ENCODE measurements around the gene PIAS1.
"Not testable (repeated sequence)": the region's sequence is repeated elsewhere in the genome, so short reads cannot be mapped to it uniquely, and the experiment has no call there.

The PIAS1 gene

GRCh38 chr15:68207176-68207935, 153.2 kb downstream of the PIAS1 start:
- no CpG with 5 or more reads among the region's 12 CpGs for WGBS (ENCODE audit: insufficient coverage, insufficient read length)
- Histone ChIP-seq H3K4me3 (ENCODE audit: low read length) (no peak overlapping the region), H3K27me3 (ENCODE audit: control insufficient read depth, insufficient read depth, low read length) (no peaks in the 10 kb centered on the region), H3K36me3 (ENCODE audit: control insufficient read depth, insufficient read depth, low read length) (no peaks in the 10 kb centered on the region; the same call in 1 of the 2 replicates), H3K9me3 (ENCODE audit: control insufficient read depth, insufficient read depth, low read length) (no peaks in the 10 kb centered on the region), H3K4me1 (ENCODE audit: control insufficient read depth, insufficient read depth, low read length) (peaks cover 16% of the 10 kb centered on the region), H3K27ac (ENCODE audit: low read length) (no peak overlapping the region)
- DNase-seq (ENCODE audit: low read depth, low spot score), result no peak

DNA sequence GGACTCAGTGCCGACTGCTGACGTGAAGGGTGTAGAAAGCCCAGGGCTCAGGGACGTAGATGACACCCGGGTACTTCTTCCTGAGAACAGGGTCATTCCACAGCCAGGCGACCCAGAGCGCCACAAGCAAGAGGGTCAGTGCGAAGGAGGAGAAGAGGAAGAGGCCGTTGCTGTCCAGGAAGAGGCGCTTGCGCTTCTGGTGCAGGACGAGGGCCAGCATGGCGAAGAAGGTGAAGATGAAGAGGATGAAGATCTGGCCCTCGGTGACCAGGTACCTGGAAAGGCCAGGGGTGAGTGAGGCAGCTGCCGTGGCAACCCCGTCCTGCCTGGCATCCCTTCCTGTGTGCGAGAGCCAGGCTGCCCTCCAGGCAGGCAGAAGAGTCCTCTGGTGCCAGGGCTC, 154.0 kb downstream of the PIAS1 start:
- H3K9me3 ChIP-seq (ENCODE audit: control insufficient read depth, insufficient read depth, low read length), result no peaks in the 10 kb centered on the region
- H3K27ac ChIP-seq (ENCODE audit: low read length), result no peak overlapping the region
- WGBS (ENCODE audit: insufficient coverage, insufficient read length), result no CpG with 5 or more reads among the region's 16 CpGs
- no peaks in the 10 kb centered on the region for H3K27me3 ChIP-seq (ENCODE audit: control insufficient read depth, insufficient read depth, low read length)
- H3K4me3 ChIP-seq (ENCODE audit: low read length), result no peak overlapping the region
- H3K4me1 ChIP-seq (ENCODE audit: control insufficient read depth, insufficient read depth, low read length), result peaks cover 16% of the 10 kb centered on the region
- DNase-seq (ENCODE audit: low read depth, low spot score), result no peak
- no peaks in the 10 kb centered on the region; the same call in 1 of the 2 replicates for H3K36me3 ChIP-seq (ENCODE audit: control insufficient read depth, insufficient read depth, low read length)

DNA sequence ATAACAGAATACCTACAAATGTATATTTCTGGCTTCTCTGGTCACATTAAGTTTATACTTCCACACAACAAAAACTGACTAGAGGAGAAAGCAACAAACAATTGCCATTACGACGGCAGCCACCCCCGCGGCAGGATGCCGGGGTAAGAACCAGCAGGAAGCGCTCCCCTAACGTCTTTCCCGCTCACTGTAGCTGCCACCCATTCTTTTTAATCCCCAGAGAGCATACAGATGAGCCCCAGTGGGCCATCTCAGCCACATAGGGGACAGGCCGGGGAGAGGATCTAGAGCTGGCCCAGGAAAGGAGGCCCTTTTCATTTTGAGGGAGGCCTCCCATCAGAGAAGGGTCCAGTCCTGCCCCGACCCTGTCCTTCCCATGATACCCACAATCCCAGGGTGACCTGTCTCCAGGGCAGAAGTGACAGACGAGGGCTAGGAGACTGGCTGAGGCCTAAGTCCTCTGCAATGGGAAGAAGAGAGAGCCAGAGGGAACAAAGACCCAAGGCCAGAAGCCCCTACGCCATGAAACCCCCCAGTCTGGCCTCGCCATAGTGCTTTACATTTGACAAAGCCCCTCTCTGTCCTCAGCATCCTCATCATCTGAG, 154.6 kb downstream of the PIAS1 start:
- Histone ChIP-seq H3K36me3 (ENCODE audit: control insufficient read depth, insufficient read depth, low read length) (peaks cover 1% of the 10 kb centered on the region), H3K4me1 (ENCODE audit: control insufficient read depth, insufficient read depth, low read length) (peaks cover 16% of the 10 kb centered on the region), H3K4me3 (ENCODE audit: low read length) (no peak overlapping the region), H3K9me3 (ENCODE audit: control insufficient read depth, insufficient read depth, low read length) (no peaks in the 10 kb centered on the region), H3K27me3 (ENCODE audit: control insufficient read depth, insufficient read depth, low read length) (no peaks in the 10 kb centered on the region), H3K27ac (ENCODE audit: low read length) (no peak overlapping the region)
- no CpG with 5 or more reads among the region's 13 CpGs for WGBS (ENCODE audit: insufficient coverage, insufficient read length)
- DNase-seq (ENCODE audit: low read depth, low spot score), result no peak

DNA sequence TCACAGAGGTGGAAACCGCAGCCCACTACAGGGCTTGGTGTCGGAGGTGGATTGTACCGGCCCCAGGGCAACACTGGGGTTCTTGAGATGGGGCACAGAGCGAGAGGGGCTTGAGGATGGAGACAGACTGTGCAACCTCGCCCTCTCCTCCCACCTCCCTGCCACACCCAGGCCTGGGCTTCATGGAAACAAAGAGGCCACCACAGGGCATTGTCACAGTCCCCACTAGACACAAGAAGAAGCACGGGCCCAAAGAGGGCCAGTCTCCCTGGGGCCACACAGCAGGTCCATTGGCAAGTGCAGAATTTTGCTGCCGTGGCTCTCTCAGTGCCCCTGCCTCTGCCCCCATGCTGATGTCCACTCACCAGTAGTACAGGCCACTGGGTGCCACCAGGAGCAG, 155.2 kb downstream of the PIAS1 start:
- no CpG with 5 or more reads among the region's 7 CpGs for WGBS (ENCODE audit: insufficient coverage, insufficient read length)
- Histone ChIP-seq H3K9me3 (ENCODE audit: control insufficient read depth, insufficient read depth, low read length) (no peaks in the 10 kb centered on the region), H3K27ac (ENCODE audit: low read length) (no peak overlapping the region), H3K4me3 (ENCODE audit: low read length) (no peak overlapping the region), H3K36me3 (ENCODE audit: control insufficient read depth, insufficient read depth, low read length) (peaks cover 2% of the 10 kb centered on the region), H3K4me1 (ENCODE audit: control insufficient read depth, insufficient read depth, low read length) (peaks cover 16% of the 10 kb centered on the region), H3K27me3 (ENCODE audit: control insufficient read depth, insufficient read depth, low read length) (no peaks in the 10 kb centered on the region)
- no peak for DNase-seq (ENCODE audit: low read depth, low spot score)

GRCh38 chr15:68209735-68210408, 155.8 kb downstream of the PIAS1 start:
- WGBS (ENCODE audit: insufficient coverage, insufficient read length), result no CpG with 5 or more reads among the region's 13 CpGs
- Histone ChIP-seq H3K4me3 (ENCODE audit: low read length) (no peak overlapping the region), H3K4me1 (ENCODE audit: control insufficient read depth, insufficient read depth, low read length) (peaks cover 16% of the 10 kb centered on the region)

GRCh38 chr15:68210409-68210756, 156.3 kb downstream of the PIAS1 start:
- Histone ChIP-seq H3K9me3 (ENCODE audit: control insufficient read depth, insufficient read depth, low read length) (no peaks in the 10 kb centered on the region), H3K36me3 (ENCODE audit: control insufficient read depth, insufficient read depth, low read length) (peaks cover 2% of the 10 kb centered on the region), H3K4me1 (ENCODE audit: control insufficient read depth, insufficient read depth, low read length) (peaks cover 14% of the 10 kb centered on the region), H3K4me3 (ENCODE audit: low read length) (no peak overlapping the region), H3K27me3 (ENCODE audit: control insufficient read depth, insufficient read depth, low read length) (no peaks in the 10 kb centered on the region), H3K27ac (ENCODE audit: low read length) (no peak overlapping the region)
- DNase-seq (ENCODE audit: low read depth, low spot score), result no peak
- WGBS (ENCODE audit: insufficient coverage, insufficient read length), result no CpG with 5 or more reads among the region's 9 CpGs

More at GRCh38 chr15:68209735-68210408, 155.8 kb downstream of the PIAS1 start:
- peaks cover 2% of the 10 kb centered on the region for H3K36me3 ChIP-seq (ENCODE audit: control insufficient read depth, insufficient read depth, low read length)
- no peak for DNase-seq (ENCODE audit: low read depth, low spot score)
- H3K9me3 ChIP-seq (ENCODE audit: control insufficient read depth, insufficient read depth, low read length), result no peaks in the 10 kb centered on the region
- H3K27ac ChIP-seq (ENCODE audit: low read length), result no peak overlapping the region
- no peaks in the 10 kb centered on the region for H3K27me3 ChIP-seq (ENCODE audit: control insufficient read depth, insufficient read depth, low read length)

DNA sequence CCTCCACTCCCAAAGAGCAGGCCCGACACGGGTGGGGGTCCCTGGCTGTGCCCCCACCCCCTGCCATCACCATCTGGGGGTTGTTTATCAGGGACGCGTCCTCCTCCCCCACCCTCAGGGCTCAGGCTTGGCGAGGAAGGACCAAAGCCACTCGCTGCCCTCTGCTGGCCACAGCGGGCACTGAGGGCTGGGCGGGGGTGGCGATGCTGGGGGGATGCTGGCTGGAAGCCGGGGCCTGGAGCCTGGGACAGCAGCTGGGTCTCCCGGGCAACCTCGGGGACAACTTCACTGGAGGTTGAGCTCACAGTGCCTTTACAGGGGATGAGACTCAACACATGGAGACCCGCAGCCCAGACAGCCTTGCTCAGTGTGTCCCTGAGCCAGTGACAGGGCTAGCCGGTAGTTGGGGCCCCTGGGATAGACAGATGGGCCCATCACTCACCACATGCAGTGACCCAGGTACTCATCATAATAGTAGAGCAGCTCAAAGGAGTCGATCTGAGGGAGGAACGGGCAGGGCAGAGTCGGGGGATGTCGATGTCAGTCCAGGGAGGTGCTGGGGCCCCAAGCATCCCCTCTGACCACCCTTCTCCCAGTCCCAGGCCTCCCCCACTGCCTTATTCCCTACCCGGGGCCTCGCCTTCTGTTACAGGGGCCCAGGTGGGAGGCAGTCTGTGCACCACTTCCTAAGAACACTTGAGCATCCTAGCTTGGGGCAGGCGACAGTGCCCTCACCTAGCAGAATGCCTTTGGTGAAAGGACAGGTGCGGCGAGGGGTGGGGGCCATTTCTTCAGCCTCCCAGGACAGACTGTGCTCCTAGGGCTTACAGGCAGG, 156.9 kb downstream of the PIAS1 start:
- no CpG with 5 or more reads among the region's 23 CpGs for WGBS (ENCODE audit: insufficient coverage, insufficient read length)
- H3K36me3 ChIP-seq (ENCODE audit: control insufficient read depth, insufficient read depth, low read length), result peaks cover 2% of the 10 kb centered on the region
- H3K4me1 ChIP-seq (ENCODE audit: control insufficient read depth, insufficient read depth, low read length), result peaks cover 12% of the 10 kb centered on the region
- no peak overlapping the region for H3K4me3 ChIP-seq (ENCODE audit: low read length)
- no peak for DNase-seq (ENCODE audit: low read depth, low spot score)
- H3K27me3 ChIP-seq (ENCODE audit: control insufficient read depth, insufficient read depth, low read length), result no peaks in the 10 kb centered on the region
- H3K27ac ChIP-seq (ENCODE audit: low read length), result no peak overlapping the region
- no peaks in the 10 kb centered on the region for H3K9me3 ChIP-seq (ENCODE audit: control insufficient read depth, insufficient read depth, low read length)

- WGBS (ENCODE audit: insufficient coverage, insufficient read length), result no CpG with 5 or more reads among the region's 14 CpGs
- Histone ChIP-seq H3K27ac (ENCODE audit: low read length) (no peak overlapping the region), H3K4me1 (ENCODE audit: control insufficient read depth, insufficient read depth, low read length) (peaks cover 5% of the 10 kb centered on the region)
These were observed 157.7 kb downstream of the PIAS1 start for GRCh38 chr15:68211656-68212320.

GRCh38 chr15:68213491-68213845, 159.4 kb downstream of the PIAS1 start:
- not testable (repeated sequence) for H3K27me3 ChIP-seq (ENCODE audit: control insufficient read depth, insufficient read depth, low read length); H3K36me3 ChIP-seq (ENCODE audit: control insufficient read depth, insufficient read depth, low read length); H3K4me3 ChIP-seq (ENCODE audit: low read length); H3K9me3 ChIP-seq (ENCODE audit: control insufficient read depth, insufficient read depth, low read length); H3K4me1 ChIP-seq (ENCODE audit: control insufficient read depth, insufficient read depth, low read length); H3K27ac ChIP-seq (ENCODE audit: low read length); DNase-seq (ENCODE audit: low read depth, low spot score)
- WGBS (ENCODE audit: insufficient coverage, insufficient read length), result no CpG with 5 or more reads among the region's 6 CpGs

More at GRCh38 chr15:68211656-68212320, 157.7 kb downstream of the PIAS1 start:
- no peak for DNase-seq (ENCODE audit: low read depth, low spot score)
- Histone ChIP-seq H3K27me3 (ENCODE audit: control insufficient read depth, insufficient read depth, low read length) (no peaks in the 10 kb centered on the region), H3K9me3 (ENCODE audit: control insufficient read depth, insufficient read depth, low read length) (no peaks in the 10 kb centered on the region), H3K4me3 (ENCODE audit: low read length) (no peak overlapping the region), H3K36me3 (ENCODE audit: control insufficient read depth, insufficient read depth, low read length) (peaks cover 2% of the 10 kb centered on the region)
